OCI-LY3 (cell line): Measurements from ENCODE around the gene MYO15B.

Source experiments
- H2AFZ ChIP-seq: fragments of 200-600, 300-600 bp; shearing (Covaris generic); 2 replicates; pipeline ENCODE4 v1.6.0; 2014; ENCODE audit warnings: antibody characterized with exemption, low read depth, low read length
- H3K27ac ChIP-seq: fragments of 200-600, 300-600 bp; sonication (generic); 2 replicates; pipeline ENCODE4 v1.5.1; 2014; ENCODE audit warnings: mild to moderate bottlenecking, low read length, moderate library complexity, mixed read lengths
- H3K27me3 ChIP-seq: fragments of 200-600, 300-600 bp; sonication (generic); 2 replicates; pipeline ENCODE4 v1.6.1; 2014; ENCODE audit warnings: low read depth, low read length, mixed read lengths
- H3K36me3 ChIP-seq: fragments of 200-600, 300-600 bp; sonication (generic); replicated peaks from 2 replicates; pipeline ENCODE3; 2014; ENCODE audit warnings: low read depth, low read length, mixed read lengths
- H3K4me1 ChIP-seq: fragments of 300-600, 200-600 bp; sonication (generic); 2 replicates; pipeline ENCODE4 v1.6.1; 2014; ENCODE audit warnings: low read length, mixed read lengths
- H3K4me2 ChIP-seq: fragments of 200-600, 300-600 bp; sonication (generic); 2 replicates; pipeline ENCODE4 v1.6.1; 2014; ENCODE audit warnings: low read length, mixed read lengths
- H3K4me3 ChIP-seq: fragments of 300-600, 200-600 bp; sonication (generic); 2 replicates; pipeline ENCODE4 v1.5.1; 2014; ENCODE audit warnings: antibody characterized with exemption, mild to moderate bottlenecking, low read length, moderate library complexity
- H3K79me2 ChIP-seq: fragments of 300-600, 200-600 bp; shearing (Covaris generic); 2 replicates; pipeline ENCODE4 v1.6.1; 2014; ENCODE audit warnings: mild to moderate bottlenecking, low read length, mixed read lengths
- H3K9ac ChIP-seq: fragments of 300-600, 200-600 bp; shearing (Covaris generic); 2 replicates; pipeline ENCODE4 v1.6.0; 2014; ENCODE audit warnings: mild to moderate bottlenecking, low read length, moderate library complexity
- H3K9me3 ChIP-seq: fragments of 200-600, 300-600 bp; shearing (Covaris generic); 2 replicates; pipeline ENCODE4 v1.6.1; 2014; ENCODE audit warnings: low read length, mixed read lengths; ENCODE audit not compliant: insufficient read depth
- H4K20me1 ChIP-seq: fragments of 200-600, 300-600 bp; sonication (generic); 2 replicates; pipeline ENCODE4 v1.6.1; 2016; ENCODE audit warnings: low read length, mixed read lengths; ENCODE audit not compliant: insufficient read depth
- CTCF ChIP-seq: fragments of 200-600, 300-600 bp; sonication (generic); IDR thresholded peaks from 2 replicates; pipeline ENCODE4 v1.5.1; 2014; ENCODE audit warnings: antibody characterized with exemption, low read length, low read depth
- EZH2phosphoT487 ChIP-seq: fragments of 200-600 bp; shearing (Covaris generic); IDR thresholded peaks from 2 replicates; pipeline ENCODE4 v1.6.1; 2018; ENCODE audit warnings: antibody characterized with exemption, mixed run types, low read depth

The MYO15B gene

GRCh38 chr17:75626496-75627038, 39.0 kb downstream of the MYO15B start:
- Histone ChIP-seq H3K27ac (no peak overlapping the region), H4K20me1 (no peaks in the 10 kb centered on the region), H3K4me3 (no peak overlapping the region), H3K27me3 (no peaks in the 10 kb centered on the region), H3K79me2 (no peaks in the 10 kb centered on the region), H3K9ac (no peak overlapping the region), H3K36me3 (peaks cover 3% of the 10 kb centered on the region), H3K4me1 (no peaks in the 10 kb centered on the region), H3K9me3 (no peaks in the 10 kb centered on the region), H2AFZ (no peak overlapping the region), H3K4me2 (no peak overlapping the region)
- TF ChIP-seq CTCF (no peak), EZH2phosphoT487 (no peak)

GRCh38 chr17:75627094-75627493, 39.5 kb downstream of the MYO15B start:
- no peak overlapping the region for H3K4me3 ChIP-seq
- H3K27ac ChIP-seq = no peak overlapping the region
- no peak overlapping the region for H3K4me2 ChIP-seq
- no peaks in the 10 kb centered on the region for H3K4me1 ChIP-seq
- no peaks in the 10 kb centered on the region for H3K79me2 ChIP-seq
- peaks cover 3% of the 10 kb centered on the region for H3K36me3 ChIP-seq
- no peak overlapping the region for H3K9ac ChIP-seq
- no peaks in the 10 kb centered on the region for H3K27me3 ChIP-seq
- H3K9me3 ChIP-seq = no peaks in the 10 kb centered on the region
- H2AFZ ChIP-seq = no peak overlapping the region
- no peak for TF ChIP-seq EZH2phosphoT487
- TF ChIP-seq CTCF = no peak
- H4K20me1 ChIP-seq = no peaks in the 10 kb centered on the region

GRCh38 chr17:75628425-75628824, 40.8 kb downstream of the MYO15B start:
- peaks cover 7% of the 10 kb centered on the region for H3K4me1 ChIP-seq
- H3K27ac ChIP-seq = no peak overlapping the region
- TF ChIP-seq EZH2phosphoT487 (no peak), CTCF (no peak)
- H2AFZ ChIP-seq = no peak overlapping the region
- no peaks in the 10 kb centered on the region for H3K27me3 ChIP-seq
- H3K79me2 ChIP-seq = no peaks in the 10 kb centered on the region
- no peak overlapping the region for H3K4me2 ChIP-seq
- H3K9me3 ChIP-seq = no peaks in the 10 kb centered on the region
- H3K36me3 ChIP-seq = peaks cover 6% of the 10 kb centered on the region
- no peaks in the 10 kb centered on the region for H4K20me1 ChIP-seq
- H3K4me3 ChIP-seq = no peak overlapping the region
- no peak overlapping the region for H3K9ac ChIP-seq

GRCh38 chr17:75629157-75629556, 41.6 kb downstream of the MYO15B start:
- Histone ChIP-seq H4K20me1 (no peaks in the 10 kb centered on the region; the same call in 1 of the 2 replicates), H3K4me1 (peaks cover 14% of the 10 kb centered on the region), H3K27ac (no peak overlapping the region), H3K36me3 (peaks cover 6% of the 10 kb centered on the region), H3K9me3 (no peaks in the 10 kb centered on the region), H2AFZ (no peak overlapping the region), H3K27me3 (no peaks in the 10 kb centered on the region), H3K4me2 (no peak overlapping the region), H3K9ac (no peak overlapping the region), H3K79me2 (no peaks in the 10 kb centered on the region), H3K4me3 (no peak overlapping the region)
- TF ChIP-seq CTCF = no peak
- no peak for TF ChIP-seq EZH2phosphoT487
